CD4-positive, alpha-beta memory T cell (primary cell): Measurements from ENCODE around the gene ARHGAP12. TPM values are rescaled to one million over a fixed set of nuclear protein-coding genes. Genes with fewer than 3 reads are reported as not detected.

ENCODE experiments used
- CTCF ChIA-PET: fragments of 350-600 bp; sonication (Branson Sonifier 250); formaldehyde crosslinking; loops from one replicate; lab custom pipeline; 2021; ENCODE audit warnings: inconsistent platforms; ENCODE audit not compliant: partially characterized antibody; lab: Charles Lee
- POLR2A ChIA-PET: fragments of 350-600 bp; sonication (Branson Sonifier 250); formaldehyde crosslinking; loops from one replicate; lab custom pipeline; 2021; ENCODE audit not compliant: partially characterized antibody; lab: Charles Lee
- DNase-seq, 5 donors: peaks; one replicate each; pipeline versions ENCODE4 v3.0.0 to v3.0.0-alpha.2; 2020 to 2022; ENCODE audit warnings: mixed read lengths in 1 of 5
- H3K27ac ChIP-seq: one replicate; pipeline ENCODE4 v1.7.0; 2013; ENCODE audit warnings: low read depth, low read length
- H3K27me3 ChIP-seq: 2 replicates; pipeline ENCODE4 v1.7.0; 2013; ENCODE audit warnings: mild to moderate bottlenecking, low read length, moderate library complexity; ENCODE audit not compliant: insufficient read depth
- H3K36me3 ChIP-seq: 2 replicates; pipeline ENCODE4 v1.7.0; 2013; ENCODE audit warnings: mild to moderate bottlenecking, low read length, moderate library complexity; ENCODE audit not compliant: insufficient read depth
- H3K4me1 ChIP-seq: 2 replicates; pipeline ENCODE4 v1.7.0; 2013; ENCODE audit warnings: mild to moderate bottlenecking, low read length, moderate library complexity; ENCODE audit not compliant: insufficient read depth
- H3K4me3 ChIP-seq, 2 donors: one replicate each; pipeline ENCODE4 v1.7.0; 2013; ENCODE audit warnings: low read length in 2 of 2, mild to moderate bottlenecking in 1 of 2
- H3K9me3 ChIP-seq, 2 donors: one replicate each; pipeline ENCODE4 v1.7.0; 2013; ENCODE audit warnings: low read length in 2 of 2, control low read depth in 1 of 2; ENCODE audit not compliant: control insufficient read depth in 1 of 2
- H3K27ac Mint-ChIP-seq, 7 donors: one replicate each; pipeline ENCODE4 v1.8.0; 2020 to 2021; ENCODE audit warnings: mixed read lengths in 7 of 7, mild to moderate bottlenecking in 6 of 7, inconsistent platforms in 3 of 7, moderate library complexity in 3 of 7
- H3K27me3 Mint-ChIP-seq, 2 donors: one replicate each; pipeline ENCODE4 v1.8.0; 2020 to 2021; ENCODE audit warnings: mixed read lengths in 2 of 2
- H3K36me3 Mint-ChIP-seq, 2 donors: one replicate each; pipeline ENCODE4 v1.8.0; 2020 to 2021; ENCODE audit warnings: mixed read lengths in 2 of 2, inconsistent platforms in 1 of 2, mild to moderate bottlenecking in 1 of 2
- H3K4me1 Mint-ChIP-seq, 4 donors: one replicate each; pipeline ENCODE4 v1.8.0; 2020 to 2021; ENCODE audit warnings: mixed read lengths in 4 of 4, mild to moderate bottlenecking in 1 of 4
- H3K4me3 Mint-ChIP-seq, 8 donors: one replicate each; pipeline ENCODE4 v1.8.0; 2020 to 2021; ENCODE audit warnings: mixed read lengths in 8 of 8, mild to moderate bottlenecking in 7 of 8, moderate library complexity in 6 of 8, inconsistent platforms in 3 of 8
- H3K9me3 Mint-ChIP-seq, 8 donors: one replicate each; pipeline ENCODE4 v1.8.0; 2020 to 2021; ENCODE audit warnings: mixed read lengths in 8 of 8, mild to moderate bottlenecking in 5 of 8, inconsistent platforms in 3 of 8, moderate library complexity in 1 of 8
- intact Hi-C: fragments of 100-400 bp; cut with micrococcal nuclease; formaldehyde crosslinking; loops from one replicate; pipeline ENCODE4 v1.15.1; 2023
- polyA plus RNA-seq, 2 donors: library from polyadenylated mRNA; unstranded; fragments of 300-500 nt; fragmentation: Illumina TruSeq; gene quantifications; one replicate each; pipeline ENCODE4 v1.2.3, GENCODE V29; 2021
- total RNA-seq, 2 experiments: library from RNA; stranded (reverse); gene quantifications; one replicate each; pipeline ENCODE4 v1.2.3, GENCODE V29; 2021

ARHGAP12 gene
- total and polyA plus RNA-seq, 4 experiments from 2014 or later, result 9.6 to 31.2 (median 21.5) TPM

DNA sequence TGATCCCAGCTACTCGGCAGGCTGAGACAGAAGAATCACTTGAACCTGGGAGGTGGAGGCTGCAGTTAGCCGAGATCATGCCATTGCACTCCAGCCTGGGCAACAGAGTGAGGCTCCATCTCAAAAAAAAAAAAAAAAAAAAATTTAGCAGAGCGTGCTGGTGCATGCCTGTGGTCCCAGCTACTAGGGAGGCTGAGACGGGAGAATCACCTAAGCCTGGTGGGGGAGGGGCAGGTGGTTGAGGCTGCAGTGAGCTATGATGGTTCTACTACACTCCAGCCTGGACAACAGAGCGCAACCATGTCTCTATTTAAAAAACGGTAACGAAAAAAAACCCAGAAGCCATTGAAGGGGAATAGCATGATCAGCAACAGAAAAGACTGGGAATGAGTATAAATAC is 89.9 kb downstream of the ARHGAP12 start:
- POLR2A ChIA-PET, result interaction anchor here (0.6 kb wide), 2 partner anchors 21 to 1053 kb away, joined by 3 read pairs; no protein-coding TSS in a partner anchor
- no peak overlapping the region for H3K4me3 ChIP-seq
- no peaks in the 10 kb centered on the region for H3K9me3 Mint-ChIP-seq
- no peak overlapping the region for H3K27ac ChIP-seq
- no peak overlapping the region for H3K27ac Mint-ChIP-seq
- no peaks in the 10 kb centered on the region for H3K4me1 ChIP-seq
- H3K36me3 ChIP-seq, result no peaks in the 10 kb centered on the region
- peaks cover 13 to 22% of the 10 kb centered on the region in 2 donors for H3K36me3 Mint-ChIP-seq
- DNase-seq, result no peak
- CTCF ChIA-PET, result interaction anchor here (1.2 to 1.3 kb wide), 2 partner anchors 11 to 166 kb away, joined by 4 read pairs; no protein-coding TSS in a partner anchor
- no peaks in the 10 kb centered on the region for H3K27me3 ChIP-seq
- H3K27me3 Mint-ChIP-seq, result no peaks in the 10 kb centered on the region
- no peaks in the 10 kb centered on the region for H3K9me3 ChIP-seq
- intact Hi-C loops, result no loop called here
- H3K4me3 Mint-ChIP-seq, result no peak overlapping the region
- H3K4me1 Mint-ChIP-seq, result peaks cover under 1 to 11% (median 4%) of the 10 kb centered on the region in 4 donors

DNA sequence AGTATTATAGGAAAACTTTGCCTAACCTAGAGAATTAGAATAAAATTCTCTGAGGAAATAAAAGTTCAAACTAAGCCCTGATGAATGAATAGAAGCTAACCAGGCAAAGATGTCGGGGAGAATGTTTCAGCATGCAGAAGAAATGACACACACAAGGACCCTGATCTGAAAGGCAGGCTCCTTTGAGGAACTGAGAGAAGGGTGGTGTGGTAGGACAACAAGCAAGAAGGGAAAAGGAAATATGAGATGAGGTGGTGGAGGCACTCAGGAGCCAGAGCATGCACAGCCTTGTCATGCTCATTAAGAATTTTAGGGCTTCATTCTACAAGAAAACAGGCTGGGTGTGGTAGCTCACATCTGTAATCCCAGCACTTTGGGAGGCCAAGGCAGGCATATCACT is 90.6 kb downstream of the ARHGAP12 start:
- no peaks in the 10 kb centered on the region for H3K9me3 Mint-ChIP-seq
- Histone ChIP-seq H3K4me3 (no peak overlapping the region), H3K9me3 (no peaks in the 10 kb centered on the region), H3K4me1 (no peaks in the 10 kb centered on the region), H3K27me3 (no peaks in the 10 kb centered on the region), H3K36me3 (no peaks in the 10 kb centered on the region), H3K27ac (no peak overlapping the region)
- H3K4me1 Mint-ChIP-seq, result peaks cover 4 to 11% (median 9%) of the 10 kb centered on the region in 4 donors
- H3K27me3 Mint-ChIP-seq, result no peaks in the 10 kb centered on the region
- CTCF ChIA-PET, result interaction anchor here (1.2 to 1.3 kb wide), 2 partner anchors 12 to 24 kb away, joined by 4 read pairs; no protein-coding TSS in a partner anchor
- POLR2A ChIA-PET, result no interaction called here
- no peak for DNase-seq
- peak overlapping the region in 2 of 7 donors; percentile 62 to 88 for H3K27ac Mint-ChIP-seq
- no peak overlapping the region for H3K4me3 Mint-ChIP-seq
- intact Hi-C loops, result no loop called here
- peaks cover 16 to 19% of the 10 kb centered on the region in 2 donors for H3K36me3 Mint-ChIP-seq

DNA sequence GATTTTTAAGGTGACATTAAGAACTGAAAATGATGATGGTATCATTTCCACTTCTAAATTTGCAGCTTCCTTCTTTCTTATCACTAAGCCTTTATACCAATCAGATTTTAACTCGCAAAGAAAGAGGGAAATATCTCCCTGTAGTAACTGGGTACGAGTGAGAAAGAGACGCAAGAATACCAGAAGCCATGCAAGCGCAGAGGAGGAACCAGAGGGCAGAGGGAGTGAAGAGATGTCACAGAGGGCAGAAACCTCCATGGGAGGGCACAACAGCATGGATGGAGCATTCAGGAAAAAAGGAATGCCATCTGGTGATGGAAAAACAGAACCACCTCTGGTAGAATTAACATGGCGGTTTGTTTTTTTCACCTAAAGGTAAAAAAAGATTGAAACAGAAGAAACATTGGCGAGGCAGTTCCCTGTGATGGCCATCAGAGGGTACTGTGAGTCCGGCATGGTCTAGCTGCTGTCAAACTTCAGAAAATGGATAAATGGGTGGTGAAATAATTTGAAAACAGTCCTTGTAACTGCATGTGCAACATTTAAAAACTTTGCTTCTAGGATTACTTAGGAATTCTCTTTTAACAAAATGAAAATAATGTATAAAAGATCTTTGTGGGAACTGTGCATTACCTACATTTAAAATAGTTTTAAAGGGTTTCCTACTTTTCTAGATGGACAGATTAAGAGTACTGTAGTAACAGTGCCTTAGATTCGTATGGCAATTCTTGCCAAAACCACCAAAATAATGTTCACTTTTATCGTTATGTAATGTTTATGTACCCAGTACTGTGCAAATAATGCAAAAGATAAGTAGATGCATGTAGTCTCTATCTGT is 91.8 kb downstream of the ARHGAP12 start:
- no peaks in the 10 kb centered on the region for H3K9me3 Mint-ChIP-seq
- H3K27ac Mint-ChIP-seq, result peak overlapping the region in 1 of 7 donors; percentile 1
- POLR2A ChIA-PET, result no interaction called here

DNA sequence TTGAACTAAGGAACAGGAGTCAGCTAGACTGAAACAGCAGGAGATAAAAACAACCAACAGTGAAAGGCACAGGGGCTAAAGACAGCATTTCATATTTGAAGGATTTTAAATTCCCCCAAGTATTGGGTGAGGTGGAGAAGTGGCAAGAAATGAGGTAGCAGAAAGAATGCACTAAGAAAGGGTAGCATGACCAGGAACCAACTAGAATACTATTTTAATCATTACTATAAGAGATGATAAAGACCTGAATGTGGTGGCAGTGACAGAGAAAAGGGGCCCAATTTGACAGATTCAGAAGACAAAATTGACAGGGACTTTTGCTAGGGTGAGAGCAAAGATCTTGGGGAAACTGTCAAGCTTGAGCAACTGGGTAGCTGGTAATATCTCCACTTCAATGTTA is 94.9 kb downstream of the ARHGAP12 start:
- H3K4me1 Mint-ChIP-seq, result peaks cover 4 to 9% (median 7%) of the 10 kb centered on the region in 4 donors
- Histone ChIP-seq H3K27me3 (no peaks in the 10 kb centered on the region), H3K4me3 (no peak overlapping the region), H3K9me3 (no peaks in the 10 kb centered on the region), H3K4me1 (no peaks in the 10 kb centered on the region), H3K36me3 (no peaks in the 10 kb centered on the region), H3K27ac (no peak overlapping the region)
- H3K27ac Mint-ChIP-seq, result peak overlapping the region in 3 of 7 donors; percentile 18 to 55 (median 43)
- no peaks in the 10 kb centered on the region for H3K9me3 Mint-ChIP-seq
- H3K27me3 Mint-ChIP-seq, result no peaks in the 10 kb centered on the region
- peaks cover 20 to 25% of the 10 kb centered on the region in 2 donors for H3K36me3 Mint-ChIP-seq
- intact Hi-C loops, result no loop called here
- POLR2A ChIA-PET, result no interaction called here
- H3K4me3 Mint-ChIP-seq, result no peak overlapping the region
- DNase-seq, result no peak
- CTCF ChIA-PET, result no interaction called here

More for the DNA sequence above, 91.8 kb downstream of the ARHGAP12 start:
- H3K4me3 ChIP-seq, result no peak overlapping the region
- no peaks in the 10 kb centered on the region for H3K36me3 ChIP-seq
- intact Hi-C loops, result no loop called here
- no peaks in the 10 kb centered on the region for H3K27me3 ChIP-seq
- DNase-seq, result no peak
- CTCF ChIA-PET, result interaction anchor here (0.7 to 1.3 kb wide), 2 partner anchors 25 to 371 kb away, joined by 3 to 4 read pairs; no protein-coding TSS in a partner anchor
- H3K27ac ChIP-seq, result no peak overlapping the region
- no peaks in the 10 kb centered on the region for H3K27me3 Mint-ChIP-seq
- peaks cover 13 to 23% of the 10 kb centered on the region in 2 donors for H3K36me3 Mint-ChIP-seq
- no peaks in the 10 kb centered on the region for H3K9me3 ChIP-seq
- H3K4me1 ChIP-seq, result no peaks in the 10 kb centered on the region
- H3K4me1 Mint-ChIP-seq, result peaks cover 4 to 11% (median 8%) of the 10 kb centered on the region in 4 donors
- H3K4me3 Mint-ChIP-seq, result no peak overlapping the region

DNA sequence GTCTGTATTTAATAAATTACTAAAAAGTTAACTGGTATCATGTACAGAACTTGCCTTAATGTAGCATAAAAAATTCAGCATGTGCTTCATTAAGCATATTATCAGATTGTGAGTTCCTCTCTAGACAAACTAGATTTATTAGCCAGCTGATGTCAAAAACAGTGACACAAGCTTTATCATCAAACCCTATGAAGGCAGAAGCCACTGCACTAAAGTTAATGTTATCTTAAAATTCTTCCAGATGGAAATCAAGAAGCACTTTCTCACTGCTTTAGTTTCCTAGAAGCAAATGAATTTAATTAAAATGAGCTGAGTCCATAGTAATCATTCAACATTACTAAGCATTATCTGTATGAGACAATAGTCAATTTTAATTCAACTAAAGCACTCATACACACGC is 96.4 kb downstream of the ARHGAP12 start:
- Mint-ChIP-seq H3K4me1 (peaks cover 4 to 9% (median 7%) of the 10 kb centered on the region in 4 donors), H3K36me3 (peaks cover 16 to 18% of the 10 kb centered on the region in 2 donors), H3K27ac (no peak overlapping the region), H3K27me3 (no peaks in the 10 kb centered on the region), H3K9me3 (no peaks in the 10 kb centered on the region), H3K4me3 (no peak overlapping the region)
- ChIA-PET POLR2A (no interaction called here), CTCF (no interaction called here)
- H3K4me3 ChIP-seq, result no peak overlapping the region
- intact Hi-C loops, result no loop called here
- H3K36me3 ChIP-seq, result no peaks in the 10 kb centered on the region
- H3K4me1 ChIP-seq, result no peaks in the 10 kb centered on the region
- H3K9me3 ChIP-seq, result no peaks in the 10 kb centered on the region
- no peaks in the 10 kb centered on the region for H3K27me3 ChIP-seq
- no peak for DNase-seq
- no peak overlapping the region for H3K27ac ChIP-seq

DNA sequence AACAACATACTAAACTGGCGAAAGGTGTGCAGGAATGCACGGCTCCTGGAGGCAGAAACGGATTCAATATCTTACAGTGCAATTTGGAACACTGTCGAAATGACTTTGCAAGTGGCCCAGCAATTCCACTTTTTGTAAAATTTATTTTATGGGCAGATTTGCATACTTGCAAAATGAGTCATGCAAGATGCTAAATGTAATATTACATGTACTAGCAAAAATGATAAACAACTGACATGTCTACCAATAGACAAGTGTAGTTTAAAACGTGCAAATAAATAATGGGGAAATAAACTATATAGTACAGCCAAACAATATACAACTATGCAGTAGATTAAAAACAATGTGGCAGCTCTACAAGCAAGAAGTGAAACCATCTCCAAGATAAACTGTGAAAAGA is 97.7 kb downstream of the ARHGAP12 start:
- ChIA-PET CTCF (no interaction called here), POLR2A (no interaction called here)
- no peaks in the 10 kb centered on the region for H3K36me3 ChIP-seq
- intact Hi-C loops, result no loop called here
- H3K4me3 ChIP-seq, result no peak overlapping the region
- H3K27ac ChIP-seq, result no peak overlapping the region
- Mint-ChIP-seq H3K4me3 (no peak overlapping the region), H3K9me3 (no peaks in the 10 kb centered on the region), H3K36me3 (peaks cover 19 to 20% of the 10 kb centered on the region in 2 donors), H3K27ac (no peak overlapping the region), H3K4me1 (peaks cover 4 to 9% (median 7%) of the 10 kb centered on the region in 4 donors), H3K27me3 (no peaks in the 10 kb centered on the region)
- no peak for DNase-seq
- H3K27me3 ChIP-seq, result no peaks in the 10 kb centered on the region
- H3K4me1 ChIP-seq, result no peaks in the 10 kb centered on the region
- H3K9me3 ChIP-seq, result no peaks in the 10 kb centered on the region

DNA sequence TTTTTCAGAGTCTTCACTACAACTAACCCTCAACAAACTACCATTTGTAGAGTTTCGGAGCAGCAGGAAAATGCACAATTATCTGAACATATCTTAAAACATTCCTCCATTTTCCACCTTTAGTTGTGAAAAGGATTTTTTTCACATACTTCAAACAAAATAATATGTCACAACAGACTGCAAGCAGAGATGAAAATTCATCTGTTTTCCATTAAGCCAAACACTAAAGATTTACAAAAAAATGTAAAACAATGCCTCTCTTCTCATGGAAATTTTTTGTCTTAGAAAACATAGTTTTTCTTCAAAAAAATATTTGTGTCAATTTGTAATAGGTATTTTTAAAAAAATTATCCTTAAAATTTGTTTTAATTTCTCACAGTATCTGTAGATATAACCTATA is 98.9 kb downstream of the ARHGAP12 start:
- H3K27ac ChIP-seq, result no peak overlapping the region
- H3K36me3 Mint-ChIP-seq, result peaks cover 26 to 27% of the 10 kb centered on the region in 2 donors
- H3K9me3 ChIP-seq, result no peaks in the 10 kb centered on the region
- no peaks in the 10 kb centered on the region for H3K4me1 ChIP-seq
- no peak overlapping the region for H3K4me3 ChIP-seq
- peaks cover 4% of the 10 kb centered on the region for H3K36me3 ChIP-seq
- H3K4me3 Mint-ChIP-seq, result no peak overlapping the region
- DNase-seq, result no peak
- intact Hi-C loops, result no loop called here
- no peaks in the 10 kb centered on the region for H3K27me3 Mint-ChIP-seq
- no peaks in the 10 kb centered on the region for H3K27me3 ChIP-seq
- CTCF ChIA-PET, result no interaction called here
- H3K9me3 Mint-ChIP-seq, result no peaks in the 10 kb centered on the region
- POLR2A ChIA-PET, result no interaction called here
- no peak overlapping the region for H3K27ac Mint-ChIP-seq
- peaks cover 4 to 9% (median 7%) of the 10 kb centered on the region in 4 donors for H3K4me1 Mint-ChIP-seq
